ENCODE data around the gene SH2D2A. TPM values are rescaled to one million over a fixed set of nuclear protein-coding genes. Genes with fewer than 3 reads are reported as not detected.

SH2D2A gene
- polyA plus RNA-seq, 1 donor from 2014 or later, result not detected

DNA sequence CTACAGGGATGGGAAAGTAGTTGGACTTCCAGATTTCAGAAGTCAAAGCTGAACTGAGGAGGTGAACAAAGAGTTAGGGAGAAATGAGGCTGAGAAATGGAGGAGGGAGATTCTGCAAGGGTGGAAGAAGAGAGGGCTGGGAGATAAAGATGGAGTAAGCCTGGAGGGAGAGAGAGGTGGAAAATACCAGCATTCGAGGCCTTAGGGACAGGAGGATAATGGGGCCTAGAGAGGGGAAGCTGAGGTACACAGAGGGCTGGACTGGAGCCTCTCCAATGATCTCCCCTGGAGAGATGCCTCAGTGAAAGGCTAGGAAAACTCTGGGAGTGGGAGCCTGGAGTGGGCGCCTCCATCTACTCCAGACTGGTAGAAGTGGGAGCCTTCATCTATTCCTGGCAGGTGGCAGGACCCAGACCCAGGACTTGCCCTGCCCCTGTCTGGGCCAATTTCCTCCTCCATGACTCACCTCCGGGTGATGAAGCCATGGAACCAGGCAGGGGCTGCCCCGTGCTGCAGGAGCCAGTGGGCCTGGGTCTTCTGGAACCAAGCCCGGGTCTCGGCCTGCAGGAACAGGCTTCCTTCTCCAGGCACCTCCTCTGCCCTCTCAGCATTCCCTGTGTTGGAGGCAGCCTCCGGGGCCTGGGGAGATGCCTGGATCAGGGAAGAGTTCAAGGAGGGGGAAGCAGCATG is 1.9 kb downstream of the SH2D2A start:
- no peak for TF ChIP-seq SMC3 (conservative IDR thresholded peaks at IDR 0.05; ENCODE audit: poor library complexity)
- no peak for TF ChIP-seq TAF1 (IDR thresholded peaks at IDR 0.05; ENCODE audit: low read depth)
- TF ChIP-seq, protein P1, sequence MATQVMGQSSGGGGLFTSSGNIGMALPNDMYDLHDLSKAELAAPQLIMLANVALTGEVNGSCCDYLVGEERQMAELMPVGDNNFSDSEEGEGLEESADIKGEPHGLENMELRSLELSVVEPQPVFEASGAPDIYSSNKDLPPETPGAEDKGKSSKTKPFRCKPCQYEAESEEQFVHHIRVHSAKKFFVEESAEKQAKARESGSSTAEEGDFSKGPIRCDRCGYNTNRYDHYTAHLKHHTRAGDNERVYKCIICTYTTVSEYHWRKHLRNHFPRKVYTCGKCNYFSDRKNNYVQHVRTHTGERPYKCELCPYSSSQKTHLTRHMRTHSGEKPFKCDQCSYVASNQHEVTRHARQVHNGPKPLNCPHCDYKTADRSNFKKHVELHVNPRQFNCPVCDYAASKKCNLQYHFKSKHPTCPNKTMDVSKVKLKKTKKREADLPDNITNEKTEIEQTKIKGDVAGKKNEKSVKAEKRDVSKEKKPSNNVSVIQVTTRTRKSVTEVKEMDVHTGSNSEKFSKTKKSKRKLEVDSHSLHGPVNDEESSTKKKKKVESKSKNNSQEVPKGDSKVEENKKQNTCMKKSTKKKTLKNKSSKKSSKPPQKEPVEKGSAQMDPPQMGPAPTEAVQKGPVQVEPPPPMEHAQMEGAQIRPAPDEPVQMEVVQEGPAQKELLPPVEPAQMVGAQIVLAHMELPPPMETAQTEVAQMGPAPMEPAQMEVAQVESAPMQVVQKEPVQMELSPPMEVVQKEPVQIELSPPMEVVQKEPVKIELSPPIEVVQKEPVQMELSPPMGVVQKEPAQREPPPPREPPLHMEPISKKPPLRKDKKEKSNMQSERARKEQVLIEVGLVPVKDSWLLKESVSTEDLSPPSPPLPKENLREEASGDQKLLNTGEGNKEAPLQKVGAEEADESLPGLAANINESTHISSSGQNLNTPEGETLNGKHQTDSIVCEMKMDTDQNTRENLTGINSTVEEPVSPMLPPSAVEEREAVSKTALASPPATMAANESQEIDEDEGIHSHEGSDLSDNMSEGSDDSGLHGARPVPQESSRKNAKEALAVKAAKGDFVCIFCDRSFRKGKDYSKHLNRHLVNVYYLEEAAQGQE (IDR thresholded peaks at IDR 0.05; ENCODE audit: borderline replicate concordance), result no peak
- TF ChIP-seq EZH2 (IDR thresholded peaks at IDR 0.05; ENCODE audit: borderline replicate concordance, insufficient read depth, low read length, poor library complexity, severe bottlenecking), result no peak
- no peak for TF ChIP-seq POLR2AphosphoS5 (IDR thresholded peaks at IDR 0.05)
- TF ChIP-seq RAD21 (conservative IDR thresholded peaks at IDR 0.05), result no peak
- TF ChIP-seq MXI1 (conservative IDR thresholded peaks at IDR 0.05; ENCODE audit: poor library complexity, severe bottlenecking), result no peak
- TF ChIP-seq, protein P2, sequence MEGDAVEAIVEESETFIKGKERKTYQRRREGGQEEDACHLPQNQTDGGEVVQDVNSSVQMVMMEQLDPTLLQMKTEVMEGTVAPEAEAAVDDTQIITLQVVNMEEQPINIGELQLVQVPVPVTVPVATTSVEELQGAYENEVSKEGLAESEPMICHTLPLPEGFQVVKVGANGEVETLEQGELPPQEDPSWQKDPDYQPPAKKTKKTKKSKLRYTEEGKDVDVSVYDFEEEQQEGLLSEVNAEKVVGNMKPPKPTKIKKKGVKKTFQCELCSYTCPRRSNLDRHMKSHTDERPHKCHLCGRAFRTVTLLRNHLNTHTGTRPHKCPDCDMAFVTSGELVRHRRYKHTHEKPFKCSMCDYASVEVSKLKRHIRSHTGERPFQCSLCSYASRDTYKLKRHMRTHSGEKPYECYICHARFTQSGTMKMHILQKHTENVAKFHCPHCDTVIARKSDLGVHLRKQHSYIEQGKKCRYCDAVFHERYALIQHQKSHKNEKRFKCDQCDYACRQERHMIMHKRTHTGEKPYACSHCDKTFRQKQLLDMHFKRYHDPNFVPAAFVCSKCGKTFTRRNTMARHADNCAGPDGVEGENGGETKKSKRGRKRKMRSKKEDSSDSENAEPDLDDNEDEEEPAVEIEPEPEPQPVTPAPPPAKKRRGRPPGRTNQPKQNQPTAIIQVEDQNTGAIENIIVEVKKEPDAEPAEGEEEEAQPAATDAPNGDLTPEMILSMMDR (IDR thresholded peaks at IDR 0.05; ENCODE audit: poor library complexity, severe bottlenecking), result no peak
- no peak for TF ChIP-seq EP300 (conservative IDR thresholded peaks at IDR 0.05; ENCODE audit: poor library complexity, severe bottlenecking)
- Histone ChIP-seq H3K4me3 (ENCODE audit: low read length) (no peak overlapping the region), H3K9me3 (ENCODE audit: low read length) (no peaks in the 10 kb centered on the region), H3F3A (ENCODE audit: insufficient read depth, low read length, poor library complexity, severe bottlenecking) (no peaks in the 10 kb centered on the region), H3K79me2 (replicated peaks; ENCODE audit: insufficient read depth, low read length) (no peaks in the 10 kb centered on the region), H3K27ac (ENCODE audit: low read length) (no peak overlapping the region), H3K36me3 (ENCODE audit: insufficient read depth, low read length) (no peaks in the 10 kb centered on the region), H3K9me2 (ENCODE audit: insufficient read depth, low read length) (no peaks in the 10 kb centered on the region), H3K9ac (ENCODE audit: low read length) (no peak overlapping the region), H4K20me1 (ENCODE audit: insufficient read depth) (no peaks in the 10 kb centered on the region), H2AFZ (ENCODE audit: low read depth, low read length) (no peak overlapping the region), H3K27me3 (ENCODE audit: insufficient read depth, low read depth, low read length) (peaks cover 13% of the 10 kb centered on the region), H3K4me2 (ENCODE audit: low read length) (no peak overlapping the region)

DNA sequence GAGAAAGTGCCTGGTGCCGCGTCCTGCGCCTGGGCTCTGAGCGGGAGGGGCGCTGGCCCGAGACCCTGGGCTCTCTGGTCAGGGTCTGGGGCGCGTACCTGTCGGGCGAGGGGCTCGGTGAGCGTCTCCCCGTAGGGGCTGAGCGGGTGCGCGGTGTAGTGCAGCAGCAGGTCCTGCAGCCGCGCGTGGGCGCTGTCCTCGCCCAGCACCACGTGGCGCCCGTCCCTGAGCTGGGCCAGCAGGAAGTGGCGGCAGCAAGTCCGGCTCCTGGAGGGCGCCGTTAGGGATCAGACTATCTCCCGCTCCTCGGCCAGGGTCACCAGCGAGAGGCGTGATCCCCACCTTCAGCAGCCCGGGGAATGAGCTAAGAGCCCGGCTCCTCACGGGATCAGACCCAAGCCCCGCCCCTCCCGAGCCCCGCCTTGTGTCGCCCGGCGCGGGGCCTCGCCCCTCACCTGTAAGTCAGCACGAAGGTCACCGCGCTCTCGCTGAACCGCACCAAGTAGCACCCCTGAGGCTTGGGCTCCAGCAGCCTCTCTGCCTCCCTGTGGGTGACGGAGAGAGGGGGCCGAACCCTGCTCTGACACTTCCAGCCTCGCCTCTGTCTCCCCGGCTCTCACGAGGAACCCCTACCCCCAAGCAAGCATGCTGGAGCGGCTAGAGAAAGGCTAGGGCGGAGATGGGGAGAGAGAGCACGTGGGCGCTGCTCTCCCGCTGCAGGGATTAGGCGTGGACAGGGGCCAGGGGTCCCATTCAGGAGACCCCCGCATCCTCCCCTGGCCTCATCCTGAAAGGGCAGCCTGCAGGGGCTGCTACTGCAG is 2.7 kb downstream of the SH2D2A start:
- no peaks in the 10 kb centered on the region for H3F3A ChIP-seq (ENCODE audit: insufficient read depth, low read length, poor library complexity, severe bottlenecking)
- peaks cover 13% of the 10 kb centered on the region for H3K27me3 ChIP-seq (ENCODE audit: insufficient read depth, low read depth, low read length)
- peak overlapping the region; percentile 62 for H3K4me3 ChIP-seq (ENCODE audit: low read length)
- H3K9me3 ChIP-seq (ENCODE audit: low read length), result no peaks in the 10 kb centered on the region
- no peaks in the 10 kb centered on the region for H3K9me2 ChIP-seq (ENCODE audit: insufficient read depth, low read length)
- H3K9ac ChIP-seq (ENCODE audit: low read length), result no peak overlapping the region
- H3K79me2 ChIP-seq (replicated peaks; ENCODE audit: insufficient read depth, low read length), result no peaks in the 10 kb centered on the region
- H2AFZ ChIP-seq (ENCODE audit: low read depth, low read length), result no peak overlapping the region
- no peaks in the 10 kb centered on the region for H3K36me3 ChIP-seq (ENCODE audit: insufficient read depth, low read length)
- H3K4me2 ChIP-seq (ENCODE audit: low read length), result no peak overlapping the region
- TF ChIP-seq, protein P2 (IDR thresholded peaks at IDR 0.05; ENCODE audit: poor library complexity, severe bottlenecking), result peak; percentile 71
- TF ChIP-seq MXI1 (conservative IDR thresholded peaks at IDR 0.05; ENCODE audit: poor library complexity, severe bottlenecking) (peak; percentile 47), SMC3 (conservative IDR thresholded peaks at IDR 0.05; ENCODE audit: poor library complexity) (peak; percentile 51), EP300 (conservative IDR thresholded peaks at IDR 0.05; ENCODE audit: poor library complexity, severe bottlenecking) (no peak), POLR2AphosphoS5 (IDR thresholded peaks at IDR 0.05) (no peak), RAD21 (conservative IDR thresholded peaks at IDR 0.05) (peak; percentile 32)
- no peak overlapping the region for H3K27ac ChIP-seq (ENCODE audit: low read length)
- H4K20me1 ChIP-seq (ENCODE audit: insufficient read depth), result no peaks in the 10 kb centered on the region
